Nucleus accumbens (tissue), 56 donors: Measurements from ENCODE around the gene ESPN.

ENCODE experiments used
- DNase-seq, 56 donors: peaks; one replicate each; lab custom pipeline; 2025; lab: John Stamatoyannopoulos, UW

ESPN gene

GRCh38 chr1:6505367-6506209, 81.0 kb downstream of the ESPN start:
- no peak for DNase-seq

GRCh38 chr1:6506210-6507036, 81.8 kb downstream of the ESPN start:
- DNase-seq = no peak

GRCh38 chr1:6507037-6507428, 82.5 kb downstream of the ESPN start:
- peak in 3 of 56 donors; percentile 9 to 35 (median 30) for DNase-seq

GRCh38 chr1:6507461-6507911, 82.9 kb downstream of the ESPN start:
- peak in 6 of 56 donors; percentile 22 to 43 (median 28) for DNase-seq

GRCh38 chr1:6508154-6508815, 83.7 kb downstream of the ESPN start:
- no peak for DNase-seq

- no peak for DNase-seq
Observed at GRCh38 chr1:6508816-6509189, 84.2 kb downstream of the ESPN start.

GRCh38 chr1:6509220-6509918, 84.8 kb downstream of the ESPN start:
- peak in 1 of 56 donors; percentile 17 for DNase-seq

GRCh38 chr1:6509919-6510291, 85.3 kb downstream of the ESPN start:
- peak in 5 of 56 donors; percentile 20 to 50 (median 23) for DNase-seq

- DNase-seq = no peak
Observed at GRCh38 chr1:6510493-6510892, 85.9 kb downstream of the ESPN start.
